D341Med (cell line): ENCODE results near the gene SLC16A12.

Experiments
- DNase-seq: peaks from one replicate; pipeline ENCODE4 v3.0.0; 2012; ENCODE audit warnings: low spot score

The SLC16A12 gene

DNA sequence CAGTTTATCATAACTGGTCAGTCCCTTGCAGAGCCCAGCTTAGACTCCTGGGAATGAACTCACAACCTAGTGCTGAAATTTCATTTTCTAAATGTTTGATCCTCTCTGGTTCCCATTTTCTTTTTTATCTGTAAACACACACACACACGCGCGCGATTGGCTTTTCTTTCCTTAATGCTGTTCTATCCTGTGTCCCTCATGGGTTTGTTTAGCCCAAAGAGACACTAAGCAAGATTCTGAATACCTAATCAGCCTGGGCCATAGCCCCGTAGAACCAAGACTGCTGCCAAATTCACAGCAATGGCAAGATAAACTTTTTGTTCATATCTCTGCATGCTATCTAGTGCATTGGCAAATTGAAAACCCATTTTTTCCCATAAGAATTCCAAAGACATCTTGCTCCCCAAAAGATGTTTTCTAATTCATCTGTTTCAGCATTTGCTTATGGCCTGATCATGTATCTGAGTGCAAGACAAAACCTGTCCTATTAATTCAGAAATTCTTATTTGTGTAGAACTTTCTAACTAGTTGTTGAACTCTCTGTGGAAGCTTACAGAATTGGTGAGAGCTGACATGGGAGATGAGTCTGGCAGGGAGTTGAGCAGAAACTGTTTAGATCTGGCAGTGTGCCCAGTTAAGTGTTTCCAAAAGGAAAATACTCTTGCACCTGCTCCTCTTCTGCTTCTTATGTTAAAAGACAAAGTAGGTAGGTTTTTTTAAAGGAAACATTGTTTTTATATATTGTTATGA lies 144.7 kb downstream of the SLC16A12 start:
- no peak for DNase-seq

DNA sequence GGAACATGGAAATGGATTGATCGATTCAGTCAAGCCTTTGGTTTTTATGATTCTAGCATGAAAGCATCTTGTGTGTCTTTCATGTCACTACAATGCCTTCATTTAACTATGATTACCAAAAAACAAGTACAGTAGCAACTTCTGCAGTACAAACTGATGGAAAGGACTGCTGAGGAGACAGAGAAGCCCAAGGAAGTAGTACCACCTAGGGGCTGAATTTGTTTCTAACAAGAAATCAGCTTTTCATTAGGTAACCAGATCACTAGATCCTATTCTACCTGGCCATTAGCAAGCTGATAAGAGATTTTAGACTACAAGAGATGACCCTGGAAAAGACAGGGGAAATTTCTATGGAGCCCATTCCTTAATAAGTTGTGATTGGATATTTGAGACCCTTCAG lies 146.1 kb downstream of the SLC16A12 start:
- DNase-seq = no peak

DNA sequence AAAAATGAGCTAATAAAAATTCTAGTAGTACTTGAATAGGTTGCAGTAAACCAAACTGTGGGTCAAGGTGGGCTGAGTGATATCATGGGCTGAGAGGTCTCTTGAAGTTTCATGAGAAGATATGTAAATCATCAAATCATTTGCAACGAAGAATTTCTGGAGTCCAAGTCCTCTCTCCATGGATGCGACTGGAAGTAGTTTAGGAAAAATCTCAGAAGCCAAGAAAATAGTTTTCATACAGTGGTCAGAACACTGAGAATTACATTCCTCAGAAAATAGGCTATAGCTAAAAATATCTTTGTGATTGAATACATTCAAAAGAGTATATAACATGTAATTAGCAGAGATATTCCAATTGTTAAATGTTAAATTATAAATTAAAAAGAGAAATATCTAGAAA lies 146.6 kb downstream of the SLC16A12 start:
- no peak for DNase-seq

DNA sequence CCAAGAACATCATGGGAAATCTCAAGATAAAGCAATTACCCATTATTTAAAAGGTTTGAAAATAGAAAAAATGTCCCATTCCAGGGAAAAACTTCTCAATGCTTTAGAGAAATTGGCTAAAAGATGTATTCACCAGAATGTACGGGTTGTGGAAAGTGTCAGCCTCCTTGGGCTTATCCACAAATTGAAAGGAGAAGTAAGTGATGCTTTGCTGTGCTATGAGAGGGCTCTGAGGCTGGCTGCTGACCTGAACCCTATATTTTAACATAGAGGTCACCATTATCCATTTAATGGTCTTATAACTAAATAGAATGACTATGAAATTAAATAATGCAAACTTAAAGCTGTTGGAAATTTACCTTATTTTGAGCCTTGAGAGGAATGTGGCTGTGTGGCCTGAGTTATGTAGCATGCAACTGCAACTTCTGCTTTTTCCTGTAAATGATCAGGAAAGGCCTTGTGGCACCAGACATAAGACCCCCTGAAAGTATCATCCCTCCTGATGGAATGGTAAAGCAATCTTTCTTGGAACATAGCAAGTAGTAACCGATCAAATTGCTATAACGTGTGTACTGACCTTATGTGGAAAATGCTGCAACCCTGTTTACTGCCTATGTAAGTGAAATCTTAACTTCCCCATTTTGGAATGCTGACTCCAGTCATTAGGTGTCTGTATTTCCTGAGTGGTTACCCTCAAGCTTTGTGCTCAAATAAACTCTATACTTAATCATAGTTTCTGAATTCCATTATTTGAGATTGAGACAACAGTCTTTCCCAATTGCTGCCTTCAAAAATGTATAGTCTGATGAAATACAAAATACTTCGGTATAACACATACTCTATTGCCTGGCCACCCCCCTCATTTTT lies 150.7 kb downstream of the SLC16A12 start:
- no peak for DNase-seq

DNA sequence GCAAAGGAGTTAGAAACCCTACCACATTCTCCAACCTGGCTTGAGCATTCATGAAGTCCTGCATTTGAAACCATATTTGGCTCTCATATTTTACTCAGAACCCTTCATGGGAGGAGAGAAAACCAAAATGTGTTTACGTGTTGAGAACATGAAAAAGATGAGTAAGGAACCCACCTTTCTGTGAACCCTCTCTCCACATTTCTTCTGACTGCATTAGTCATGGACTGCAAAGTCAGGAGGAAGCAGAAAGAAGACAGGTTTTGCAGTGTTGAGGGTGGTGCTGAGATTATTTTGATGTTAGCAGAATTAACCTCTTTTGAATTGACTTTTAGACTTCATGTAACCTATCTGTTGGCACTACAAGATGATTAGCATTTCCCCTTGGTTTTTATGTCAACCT lies 152.6 kb downstream of the SLC16A12 start:
- no peak for DNase-seq
